GM12878 (cell line): ENCODE measurements around the gene FGFRL1. TPM values are rescaled to one million over a fixed set of nuclear protein-coding genes. Genes with fewer than 3 reads are reported as not detected.

Experiments
- ATAC-seq: fragments of 200-7000 bp; cut with Tn5 transposase; 3 replicates; pipeline ENCODE4 v1.9.1; 2020; ENCODE audit warnings: mild to moderate bottlenecking, moderate library complexity
- BruUV-seq: library from RNA; stranded (reverse); fragments of 400-500 nt; replicated peaks from 2 replicates; lab custom pipeline; 2021; lab: Mats Ljungman, UMichigan
- CTCF ChIA-PET: fragments of 300-600 bp; sonication (Branson Sonifier 250); formaldehyde crosslinking; extraction: SDS; loops from one replicate; lab custom pipeline; 2021; ENCODE audit warnings: inconsistent platforms; lab: Yijun Ruan, JAX
- POLR2A ChIA-PET: fragments of 350-600 bp; formaldehyde crosslinking; extraction: SDS; loops from one replicate; lab custom pipeline; 2021; ENCODE audit warnings: inconsistent platforms; lab: Charles Lee
- RAD21 ChIA-PET: fragments of 300-600 bp; sonication (Branson Sonifier 250); formaldehyde crosslinking; loops from one replicate; lab custom pipeline; 2023; ENCODE audit warnings: antibody characterized with exemption; ENCODE audit not compliant: unreplicated experiment; lab: Charles Lee
- SMC1A ChIA-PET: fragments of 300-600 bp; sonication (Branson Sonifier 250); formaldehyde crosslinking; loops from one replicate; lab custom pipeline; 2023; ENCODE audit not compliant: unreplicated experiment, uncharacterized antibody; lab: Charles Lee
- DNase-seq: peaks from one replicate; pipeline ENCODE4 v3.0.0-alpha.2; 2011; ENCODE audit warnings: low read depth, low spot score
- FAIRE-seq: peaks from 3 replicates; lab custom pipeline; 2011; peaks lifted over from hg19 to GRCh38; lab: Jason Lieb, UNC
- H2AFZ ChIP-seq: 2 replicates; pipeline ENCODE4 v1.6.0; 2011; ENCODE audit warnings: low read depth, low read length, control low read depth; ENCODE audit not compliant: control insufficient read depth
- H3K27ac ChIP-seq: 2 replicates; pipeline ENCODE4 v1.5.1; 2011; ENCODE audit warnings: control low read depth; ENCODE audit not compliant: control insufficient read depth, insufficient read depth
- H3K27me3 ChIP-seq, 2 experiments: replicated peaks in 1 of 2; 2 replicates each; pipeline versions ENCODE4 v1.6.0 to v1.6.1; 2011; ENCODE audit warnings: low read length in 1 of 2; ENCODE audit not compliant: control insufficient read depth in 2 of 2, insufficient read depth in 2 of 2
- H3K36me3 ChIP-seq, 2 experiments: 2 replicates each; pipeline ENCODE4 v1.5.1; 2011; ENCODE audit warnings: low read length in 1 of 2; ENCODE audit not compliant: control insufficient read depth in 2 of 2, insufficient read depth in 2 of 2
- H3K4me1 ChIP-seq: 2 replicates; pipeline ENCODE4 v1.6.1; 2011; ENCODE audit warnings: mild to moderate bottlenecking, low read length, moderate library complexity, mixed read lengths; ENCODE audit not compliant: control insufficient read depth, insufficient read depth
- H3K4me2 ChIP-seq: 2 replicates; pipeline ENCODE4 v1.6.0; 2011; ENCODE audit warnings: control low read depth; ENCODE audit not compliant: control insufficient read depth, insufficient read depth
- H3K4me3 ChIP-seq: fragments of 200-600 bp; sonication (generic); 2 replicates; pipeline ENCODE4 v1.5.1; 2016
- H3K79me2 ChIP-seq: 2 replicates; pipeline ENCODE4 v1.6.0; 2011; ENCODE audit warnings: low read length; ENCODE audit not compliant: control insufficient read depth, insufficient read depth
- H3K9ac ChIP-seq: 2 replicates; pipeline ENCODE4 v1.8.0; 2011; ENCODE audit warnings: low read length, control low read depth, mixed read lengths; ENCODE audit not compliant: control insufficient read depth, insufficient read depth
- H3K9me3 ChIP-seq: replicated peaks from 3 replicates; pipeline ENCODE4 v1.5.1; 2011; ENCODE audit warnings: mild to moderate bottlenecking, low read length; ENCODE audit not compliant: control insufficient read depth, insufficient read depth
- H4K20me1 ChIP-seq: 2 replicates; pipeline ENCODE4 v1.6.0; 2011; ENCODE audit not compliant: control insufficient read depth, insufficient read depth
- BRCA1 ChIP-seq: IDR thresholded peaks from 2 replicates; pipeline ENCODE4 v1.6.1; 2011; ENCODE audit warnings: low read depth, low read length, improper control_type of control experiment
- MEF2B ChIP-seq: fragments of 450-650 bp; IDR thresholded peaks from 2 replicates; pipeline ENCODE4 v1.6.1; 2018; ENCODE audit warnings: mild to moderate bottlenecking, moderate library complexity; ENCODE audit not compliant: partially characterized antibody, poor library complexity, severe bottlenecking
- MXI1 ChIP-seq: fragments of 150-350 bp; IDR thresholded peaks from 2 replicates; pipeline ENCODE4 v1.6.1; 2011; ENCODE audit warnings: low read depth, mild to moderate bottlenecking, inconsistent platforms, low read length, improper control_type of control experiment
- POLR2A ChIP-seq: IDR thresholded peaks from 2 replicates; pipeline ENCODE4 v1.6.1; 2011; ENCODE audit warnings: low read depth, mild to moderate bottlenecking, low read length
- SMARCA5 ChIP-seq: fragments of 450-650 bp; IDR thresholded peaks from 2 replicates; pipeline ENCODE4 v1.6.1; 2017; ENCODE audit warnings: mild to moderate bottlenecking
- TAF1 ChIP-seq: IDR thresholded peaks from 2 replicates; pipeline ENCODE4 v1.6.1; 2011; ENCODE audit warnings: mild to moderate bottlenecking, low read depth, low read length, borderline replicate concordance
- USF1 ChIP-seq: IDR thresholded peaks from 2 replicates; pipeline ENCODE4 v1.6.1; 2011; ENCODE audit warnings: borderline replicate concordance, low read depth, mild to moderate bottlenecking, moderate library complexity, mixed read lengths, low read length; ENCODE audit not compliant: insufficient read depth; ENCODE audit errors: extremely low read length
- ZNF274 ChIP-seq: IDR thresholded peaks from one replicate; pipeline ENCODE4 v1.8.0; 2011; ENCODE audit not compliant: insufficient read length, insufficient read depth
- WGBS: methylation state at CpG from one replicate; pipeline ENCODE4 v1.1.6; 2016; ENCODE audit warnings: low lambda C conversion rate; ENCODE audit not compliant: insufficient replicate concordance, insufficient coverage; ENCODE audit errors: missing lambda C conversion rate; 5-methylcytosine and 5-hydroxymethylcytosine counted together
- in situ Hi-C: fragments of 300-500 bp; cut with MboI; formaldehyde crosslinking; loops from 9 replicates; pipeline ENCODE4 v1.14.3; 2018; ENCODE audit warnings: mixed read lengths
- intact Hi-C: fragments of 100-400 bp; cut with micrococcal nuclease; formaldehyde crosslinking; loops from one replicate; pipeline ENCODE4 v1.14.2; 2022; ENCODE audit not compliant: unreplicated experiment
- polyA plus RNA-seq, 11 experiments: library from polyadenylated mRNA; depleted of rRNA in 4 of 11; unstranded in 6 of 11; stranded (reverse) in 5 of 11; fragments of >200 nt; fragmentation: Nextera tagmentation in 4 of 11; fragmentation: Illumina TruSeq in 1 of 11; extraction: Ambion mirVana in 4 of 11; extraction: Trizol in 1 of 11; gene quantifications; 1 replicate in 1 of 11; 2 replicates in 10 of 11; pipeline versions ENCODE4 v1.2.1 to v1.2.3, GENCODE V29; 2011 to 2016; ENCODE audit warnings: inconsistent platforms in 2 of 11, missing spikeins in 2 of 11, low read depth in 1 of 11
- total RNA-seq, 4 experiments: library from RNA; depleted of rRNA in 3 of 4; stranded (reverse); fragments of >200 nt in 3 of 4; fragmentation: Illumina TruSeq in 1 of 4; extraction: Trizol in 1 of 4; gene quantifications; 2 replicates each; pipeline versions ENCODE4 v1.2.1 to v1.2.3, GENCODE V29; 2013 to 2021

The FGFRL1 gene
- total and polyA plus RNA-seq, 10 of the 15 experiments (the other 5 are each of a cell fraction or from before 2014, with no cell fraction given), result 0.02 to 1.5 (median 0.29) TPM; not detected in 2

- H3K27ac ChIP-seq, result no peak overlapping the region
- no TSS peak for BruUV-seq
- in situ Hi-C loops (no loop called here), intact Hi-C loops (no loop called here)
- CTCF ChIA-PET, result no interaction called here
- no peak overlapping the region for H3K9ac ChIP-seq
- no peaks in the 10 kb centered on the region for H3K27me3 ChIP-seq
- H4K20me1 ChIP-seq, result no peaks in the 10 kb centered on the region
- FAIRE-seq (no peak), ATAC-seq (no peak), DNase-seq (no peak)
- no peak overlapping the region for H2AFZ ChIP-seq
- no peaks in the 10 kb centered on the region for H3K36me3 ChIP-seq
- TF ChIP-seq MXI1, result no peak
- no peak for TF ChIP-seq ZNF274
- TF ChIP-seq TAF1, result no peak
- no peak for TF ChIP-seq USF1
- no peak for TF ChIP-seq POLR2A
- no peak for TF ChIP-seq BRCA1
- no peak for TF ChIP-seq SMARCA5
- no peak for TF ChIP-seq MEF2B
- RAD21 ChIA-PET, result no interaction called here
- H3K79me2 ChIP-seq, result no peaks in the 10 kb centered on the region
- POLR2A ChIA-PET, result no interaction called here
- no peaks in the 10 kb centered on the region; the same call in 2 of the 3 replicates for H3K9me3 ChIP-seq
- SMC1A ChIA-PET, result no interaction called here
- H3K4me3 ChIP-seq, result no peak overlapping the region
- H3K4me1 ChIP-seq, result no peaks in the 10 kb centered on the region
- H3K4me2 ChIP-seq, result no peak overlapping the region
- 36% methylated on average over 20 of the region's 20 CpGs for WGBS
Measured at GRCh38 chr4:978957-979701, 32.3 kb upstream of the FGFRL1 start.
